Esophagus (tissue), 2 donors: ENCODE measurements around the gene TTC12. TPM values are rescaled to one million over a fixed set of nuclear protein-coding genes. Genes with fewer than 3 reads are reported as not detected.

Experiments
- H3K27ac ChIP-seq, 2 donors: one replicate each; pipeline ENCODE4 v1.5.1; 2013; ENCODE audit warnings: low read depth in 2 of 2, mild to moderate bottlenecking in 2 of 2, inconsistent platforms in 1 of 2, low read length in 1 of 2, moderate library complexity in 1 of 2
- H3K27me3 ChIP-seq, 2 donors: one replicate each; pipeline ENCODE4 v1.6.1; 2013; ENCODE audit warnings: low read length in 2 of 2, control low read depth in 1 of 2, mild to moderate bottlenecking in 1 of 2; ENCODE audit not compliant: insufficient read depth in 2 of 2, control insufficient read depth in 1 of 2
- H3K36me3 ChIP-seq, 2 donors: one replicate each; pipeline ENCODE4 v1.6.1; 2013; ENCODE audit warnings: low read length in 1 of 2; ENCODE audit not compliant: control insufficient read depth in 2 of 2, insufficient read depth in 2 of 2
- H3K4me1 ChIP-seq, 2 donors: one replicate each; pipeline ENCODE4 v1.6.1; 2013; ENCODE audit warnings: low read length in 1 of 2; ENCODE audit not compliant: control insufficient read depth in 2 of 2, insufficient read depth in 2 of 2
- H3K4me3 ChIP-seq, 2 donors: one replicate each; pipeline ENCODE4 v1.5.1; 2013; ENCODE audit warnings: low read length in 2 of 2, mild to moderate bottlenecking in 2 of 2, low read depth in 1 of 2, moderate library complexity in 1 of 2
- H3K9me3 ChIP-seq, 2 donors: one replicate each; pipeline ENCODE4 v1.6.1; 2013; ENCODE audit warnings: mild to moderate bottlenecking in 2 of 2, low read depth in 1 of 2, low read length in 1 of 2, moderate library complexity in 1 of 2; ENCODE audit not compliant: control insufficient read depth in 2 of 2, insufficient read depth in 1 of 2
- WGBS, 2 donors: extraction: QIAGEN DNeasy Blood & Tissue Kit; methylation state at CpG; one replicate each; pipeline ENCODE4 v1.1.7; 2013; 5-methylcytosine and 5-hydroxymethylcytosine counted together
- polyA plus RNA-seq, 2 donors: library from polyadenylated mRNA; stranded (reverse); fragments of 200-250 nt; gene quantifications; one replicate each; pipeline ENCODE4 v1.2.3, GENCODE V29; 2013
- donor health status: healthy with polysubstance abuse.
- donor health status: Bipolar disorder and iron deficiency.

TTC12 gene
- polyA plus RNA-seq, 2 donors = 3.8 to 4.9 TPM

- Histone ChIP-seq H3K36me3 (no peaks in the 10 kb centered on the region), H3K27ac (no peak overlapping the region), H3K27me3 (no peaks in the 10 kb centered on the region), H3K4me1 (no peaks in the 10 kb centered on the region), H3K9me3 (no peaks in the 10 kb centered on the region), H3K4me3 (no peak overlapping the region)
- WGBS, 2 donors = 89 to 92% methylated on average over 2 of the region's 2 CpGs
These were observed 33.2 kb upstream of the TTC12 start for GRCh38 chr11:113281052-113281725.

GRCh38 chr11:113282898-113283437 is 31.4 kb upstream of the TTC12 start:
- no peaks in the 10 kb centered on the region for H3K36me3 ChIP-seq
- H3K27ac ChIP-seq = no peak overlapping the region
- H3K4me3 ChIP-seq = no peak overlapping the region
- no peaks in the 10 kb centered on the region for H3K9me3 ChIP-seq
- 70 to 78% methylated on average over 3 of the region's 3 CpGs for WGBS, 2 donors
- H3K4me1 ChIP-seq = no peaks in the 10 kb centered on the region
- H3K27me3 ChIP-seq = no peaks in the 10 kb centered on the region

- H3K27me3 ChIP-seq = no peaks in the 10 kb centered on the region
- 90 to 91% methylated on average over 2 of the region's 2 CpGs for WGBS, 2 donors
These were observed 30.5 kb upstream of the TTC12 start for GRCh38 chr11:113283881-113284280.

GRCh38 chr11:113286009-113286408 is 28.4 kb upstream of the TTC12 start:
- Histone ChIP-seq H3K4me1 (peaks cover 0 to 2% of the 10 kb centered on the region in 2 donors), H3K9me3 (no peaks in the 10 kb centered on the region), H3K4me3 (no peak overlapping the region), H3K27me3 (no peaks in the 10 kb centered on the region), H3K27ac (no peak overlapping the region), H3K36me3 (no peaks in the 10 kb centered on the region)
- WGBS, 2 donors = 88 to 95% methylated on average over 3 of the region's 3 CpGs

More at GRCh38 chr11:113283881-113284280, 30.5 kb upstream of the TTC12 start:
- Histone ChIP-seq H3K4me1 (peaks cover 0 to 2% of the 10 kb centered on the region in 2 donors), H3K36me3 (no peaks in the 10 kb centered on the region), H3K9me3 (no peaks in the 10 kb centered on the region), H3K27ac (no peak overlapping the region), H3K4me3 (no peak overlapping the region)

GRCh38 chr11:113286509-113287497 is 27.6 kb upstream of the TTC12 start:
- 79 to 81% methylated on average over 11 of the region's 11 CpGs for WGBS, 2 donors
- Histone ChIP-seq H3K4me3 (no peak overlapping the region), H3K4me1 (peaks cover 0 to 2% of the 10 kb centered on the region in 2 donors), H3K9me3 (no peaks in the 10 kb centered on the region), H3K36me3 (no peaks in the 10 kb centered on the region), H3K27me3 (no peaks in the 10 kb centered on the region), H3K27ac (no peak overlapping the region)

- Histone ChIP-seq H3K27me3 (no peaks in the 10 kb centered on the region), H3K9me3 (no peaks in the 10 kb centered on the region), H3K4me1 (peaks cover 0 to 2% of the 10 kb centered on the region in 2 donors), H3K36me3 (no peaks in the 10 kb centered on the region), H3K4me3 (no peak overlapping the region), H3K27ac (no peak overlapping the region)
- WGBS, 2 donors = 61 to 64% methylated on average over 3 of the region's 3 CpGs
These were observed 26.6 kb upstream of the TTC12 start for GRCh38 chr11:113287801-113288200.

- Histone ChIP-seq H3K27me3 (no peaks in the 10 kb centered on the region), H3K36me3 (no peaks in the 10 kb centered on the region), H3K4me3 (no peak overlapping the region), H3K27ac (no peak overlapping the region), H3K9me3 (no peaks in the 10 kb centered on the region), H3K4me1 (peaks cover 0 to 2% of the 10 kb centered on the region in 2 donors)
- WGBS, 2 donors = 78 to 88% methylated on average over 6 of the region's 6 CpGs
These were observed 26.0 kb upstream of the TTC12 start for GRCh38 chr11:113288286-113288863.

GRCh38 chr11:113289431-113290187 is 24.8 kb upstream of the TTC12 start:
- Histone ChIP-seq H3K4me1 (peaks cover 0 to 2% of the 10 kb centered on the region in 2 donors), H3K27ac (no peak overlapping the region), H3K4me3 (no peak overlapping the region), H3K36me3 (no peaks in the 10 kb centered on the region), H3K9me3 (no peaks in the 10 kb centered on the region), H3K27me3 (no peaks in the 10 kb centered on the region)
- WGBS, 2 donors = 51 to 56% methylated on average over 10 of the region's 10 CpGs

- WGBS, 2 donors = 63 to 75% methylated on average over 5 of the region's 5 CpGs
- no peaks in the 10 kb centered on the region for H3K9me3 ChIP-seq
- no peaks in the 10 kb centered on the region for H3K27me3 ChIP-seq
- H3K36me3 ChIP-seq = no peaks in the 10 kb centered on the region
- no peak overlapping the region for H3K4me3 ChIP-seq
- no peak overlapping the region for H3K27ac ChIP-seq
- H3K4me1 ChIP-seq = no peaks in the 10 kb centered on the region
These were observed 20.4 kb upstream of the TTC12 start for GRCh38 chr11:113293936-113294335.
